ENCODE measurements around the gene MEG3.

Gene MEG3

DNA sequence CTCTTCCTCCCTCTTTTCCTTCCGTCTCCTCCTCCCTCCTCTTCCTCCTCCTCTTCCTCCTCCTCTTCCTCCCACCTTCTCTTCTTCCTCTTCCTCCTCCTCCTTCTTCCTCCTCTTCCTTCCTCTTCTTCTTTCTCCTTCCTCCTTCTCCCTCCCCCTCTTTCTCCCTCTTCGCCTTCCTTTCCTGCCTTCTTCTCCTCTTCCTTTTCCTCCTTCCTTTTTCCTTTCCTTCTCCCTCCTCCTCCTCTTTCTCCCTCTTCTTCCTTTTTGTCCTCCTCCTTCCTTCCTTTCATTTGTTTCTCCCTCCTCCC, 36.0 kb downstream of the MEG3 start:
- no peak for DNase-seq (ENCODE audit: low read depth)
- TF ChIP-seq, protein P1, sequence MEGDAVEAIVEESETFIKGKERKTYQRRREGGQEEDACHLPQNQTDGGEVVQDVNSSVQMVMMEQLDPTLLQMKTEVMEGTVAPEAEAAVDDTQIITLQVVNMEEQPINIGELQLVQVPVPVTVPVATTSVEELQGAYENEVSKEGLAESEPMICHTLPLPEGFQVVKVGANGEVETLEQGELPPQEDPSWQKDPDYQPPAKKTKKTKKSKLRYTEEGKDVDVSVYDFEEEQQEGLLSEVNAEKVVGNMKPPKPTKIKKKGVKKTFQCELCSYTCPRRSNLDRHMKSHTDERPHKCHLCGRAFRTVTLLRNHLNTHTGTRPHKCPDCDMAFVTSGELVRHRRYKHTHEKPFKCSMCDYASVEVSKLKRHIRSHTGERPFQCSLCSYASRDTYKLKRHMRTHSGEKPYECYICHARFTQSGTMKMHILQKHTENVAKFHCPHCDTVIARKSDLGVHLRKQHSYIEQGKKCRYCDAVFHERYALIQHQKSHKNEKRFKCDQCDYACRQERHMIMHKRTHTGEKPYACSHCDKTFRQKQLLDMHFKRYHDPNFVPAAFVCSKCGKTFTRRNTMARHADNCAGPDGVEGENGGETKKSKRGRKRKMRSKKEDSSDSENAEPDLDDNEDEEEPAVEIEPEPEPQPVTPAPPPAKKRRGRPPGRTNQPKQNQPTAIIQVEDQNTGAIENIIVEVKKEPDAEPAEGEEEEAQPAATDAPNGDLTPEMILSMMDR (conservative IDR thresholded peaks at IDR 0.05; ENCODE audit: low read depth, low read length): no peak
- no peak overlapping the region for H3K4me3 ChIP-seq (ENCODE audit: low read length)

DNA sequence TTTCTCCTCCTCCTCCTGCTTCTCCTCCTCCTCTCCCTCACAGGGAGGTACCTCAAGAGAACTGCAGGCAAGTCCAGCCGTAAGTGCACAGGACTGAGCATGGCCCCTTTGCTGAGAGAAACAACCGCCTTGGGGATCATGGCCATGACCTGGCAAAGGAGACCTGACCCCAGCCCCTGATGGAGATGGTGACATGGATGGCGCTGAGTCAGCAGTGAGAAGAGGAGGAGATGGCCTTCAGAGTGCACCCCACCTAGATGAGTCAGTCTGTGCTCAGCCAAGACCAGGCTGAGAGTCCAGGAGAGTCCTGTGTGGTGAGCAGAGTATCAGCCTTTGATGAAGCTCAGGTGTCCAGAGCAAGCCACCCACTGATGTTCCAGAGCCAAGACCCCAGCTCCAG, 36.4 kb downstream of the MEG3 start:
- DNase-seq (ENCODE audit: low read depth): no peak
- H3K4me3 ChIP-seq (ENCODE audit: low read length): no peak overlapping the region
- TF ChIP-seq, protein P1 (conservative IDR thresholded peaks at IDR 0.05; ENCODE audit: low read depth, low read length): no peak

DNA sequence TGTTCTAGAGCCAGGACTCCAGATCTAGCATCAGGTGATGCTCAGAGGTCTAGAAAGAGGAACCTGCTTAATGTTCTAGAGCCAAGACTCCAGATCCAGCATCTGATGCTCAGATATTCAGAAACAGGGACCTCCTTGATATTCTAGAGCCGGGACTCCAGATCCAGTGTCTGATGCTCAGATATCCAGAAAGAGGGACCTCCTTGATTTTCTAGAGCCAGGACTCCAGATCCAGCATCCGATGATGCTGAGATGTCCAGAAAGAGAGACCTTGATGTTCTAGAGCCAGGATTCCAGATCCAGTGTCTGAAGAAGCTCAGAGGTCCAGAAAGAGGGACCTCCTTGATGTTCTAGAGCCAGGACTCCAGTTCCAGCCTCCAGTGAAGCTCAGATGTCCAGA, 36.9 kb downstream of the MEG3 start:
- no peak for DNase-seq (ENCODE audit: low read depth)
- TF ChIP-seq, protein P1 (conservative IDR thresholded peaks at IDR 0.05; ENCODE audit: low read depth, low read length): no peak
- no peak overlapping the region for H3K4me3 ChIP-seq (ENCODE audit: low read length)

DNA sequence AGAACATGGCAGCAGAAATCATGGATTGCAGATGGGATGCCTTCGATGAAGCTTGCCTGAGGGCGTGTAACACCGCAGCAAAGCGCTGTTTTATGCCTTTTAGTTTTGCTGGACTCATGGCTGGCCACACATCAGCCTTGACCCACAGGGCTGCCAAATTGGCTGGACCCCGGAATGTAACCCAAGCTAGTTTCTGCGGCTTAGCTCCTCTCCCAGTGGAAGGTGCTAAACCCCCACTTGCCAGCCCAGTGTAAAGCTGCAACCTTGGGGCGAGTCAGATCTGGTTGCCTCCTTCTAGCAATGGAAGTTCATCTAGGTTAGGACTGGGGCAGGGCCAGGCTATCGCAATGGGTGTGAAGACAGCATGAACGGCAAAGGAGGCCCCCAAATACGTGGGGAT, 38.3 kb downstream of the MEG3 start:
- H3K4me3 ChIP-seq (ENCODE audit: low read length): no peak overlapping the region
- no peak for DNase-seq (ENCODE audit: low read depth)
- TF ChIP-seq, protein P1 (conservative IDR thresholded peaks at IDR 0.05; ENCODE audit: low read depth, low read length): no peak

DNA sequence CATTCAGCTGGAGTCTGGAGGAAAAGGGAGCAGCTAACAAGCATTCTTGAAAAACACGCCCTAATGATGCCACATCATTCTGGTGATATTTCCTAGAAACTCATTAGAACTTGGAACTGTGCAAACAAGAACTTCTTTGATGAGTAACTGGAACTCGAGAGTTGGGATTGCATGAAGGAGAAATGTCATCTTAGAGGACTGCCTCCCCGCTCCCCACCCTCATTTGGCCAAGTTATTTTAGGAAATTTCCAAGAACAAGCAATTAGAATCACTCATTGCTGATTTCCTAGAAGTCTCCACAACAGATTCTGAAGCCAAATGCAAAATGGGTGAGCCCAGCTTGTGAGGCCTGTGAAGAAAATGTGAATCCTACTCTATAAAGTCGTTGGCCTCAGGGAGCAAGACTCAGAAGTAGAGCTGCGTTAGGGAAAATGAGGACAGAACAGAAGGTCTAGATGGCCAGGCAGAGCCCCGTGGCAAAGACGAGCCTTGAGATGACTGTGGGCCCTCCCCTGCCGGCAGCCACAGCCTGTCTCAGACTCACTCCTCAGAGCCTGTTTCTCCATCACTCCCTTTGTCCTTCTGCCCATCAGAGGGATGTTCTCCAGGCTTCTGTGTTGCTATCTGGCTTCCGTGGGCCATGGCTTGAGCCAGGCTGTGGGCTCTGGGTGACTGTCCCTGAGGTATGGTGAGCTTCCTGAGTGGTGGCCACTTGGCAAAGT, 39.2 kb downstream of the MEG3 start:
- DNase-seq (ENCODE audit: low read depth): no peak
- TF ChIP-seq, protein P1 (conservative IDR thresholded peaks at IDR 0.05; ENCODE audit: low read depth, low read length): no peak
- no peak overlapping the region for H3K4me3 ChIP-seq (ENCODE audit: low read length)

DNA sequence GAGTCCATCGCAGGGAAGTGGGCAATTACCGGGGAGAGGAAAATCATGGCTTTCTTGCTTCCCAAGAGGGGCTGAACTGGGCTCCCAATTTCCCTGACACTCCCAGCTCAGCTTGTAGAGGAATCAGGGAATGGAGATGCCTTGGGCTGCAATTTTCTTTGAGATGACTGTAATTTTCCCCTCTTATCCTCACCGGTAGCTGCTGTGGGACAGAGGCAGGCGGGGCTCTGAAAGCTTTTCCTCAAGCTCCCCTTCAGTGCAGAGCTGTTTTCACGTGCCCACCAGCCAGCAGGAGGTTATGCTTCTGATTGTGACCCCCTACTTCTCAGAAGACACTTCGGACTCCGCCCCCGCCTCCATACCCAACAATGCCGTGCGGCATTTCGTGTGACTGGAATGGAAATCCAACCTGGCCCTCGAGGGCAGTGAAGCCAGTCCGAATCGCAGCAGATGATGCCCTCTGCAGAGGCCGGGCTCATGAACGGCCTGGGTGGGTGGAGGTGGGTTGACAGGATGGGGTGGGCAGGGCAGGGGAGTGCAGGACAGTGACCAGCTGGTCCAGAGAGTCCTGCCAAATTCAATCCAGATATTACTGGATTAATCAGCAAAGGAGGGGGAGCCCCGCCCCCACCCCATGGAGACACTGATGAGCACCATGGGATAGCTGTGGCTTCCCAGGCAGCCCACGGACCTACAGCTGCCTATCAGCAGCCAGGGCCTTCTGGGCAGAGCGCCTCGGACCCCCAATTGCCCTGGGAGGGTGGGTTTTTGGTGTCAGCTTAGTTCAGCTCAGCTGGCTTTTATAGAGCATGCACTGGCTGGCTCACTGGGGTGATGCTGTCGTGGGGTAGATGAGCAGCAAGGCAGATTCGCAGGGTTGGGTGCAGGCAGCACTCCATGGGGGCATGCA, 40.0 kb downstream of the MEG3 start:
- TF ChIP-seq, protein P1 (conservative IDR thresholded peaks at IDR 0.05; ENCODE audit: low read depth, low read length): no peak
- DNase-seq (ENCODE audit: low read depth): no peak
- no peak overlapping the region for H3K4me3 ChIP-seq (ENCODE audit: low read length)

Measured in retinal pigment epithelial cell (primary cell).